BLaER1 treated with 17β-estradiol and CSF1 and Interleukin-3, amounts not matched to agents 10 nM and 100 nM (cell line): Measurements from ENCODE around the gene TNK2.
"Not testable (repeated sequence)": the region's sequence is repeated elsewhere in the genome, so short reads cannot be mapped to it uniquely, and the experiment has no call there.

Experiments
- H3K27ac ChIP-seq, 11 experiments: shearing (Covaris generic); formaldehyde crosslinking; 2 replicates each; pipeline ENCODE4 v1.8.1; 2022
- H3K27me3 ChIP-seq, 11 experiments: shearing (Covaris generic); formaldehyde crosslinking; 2 replicates each; pipeline ENCODE4 v1.8.1; 2022
- H3K36me3 ChIP-seq, 11 experiments: shearing (Covaris generic); formaldehyde crosslinking; 2 replicates each; pipeline ENCODE4 v1.8.1; 2022
- H3K4me1 ChIP-seq, 10 experiments: shearing (Covaris generic); formaldehyde crosslinking; 2 replicates each; pipeline ENCODE4 v1.8.1; 2022
- H3K4me2 ChIP-seq, 11 experiments: shearing (Covaris generic); formaldehyde crosslinking; 2 replicates each; pipeline ENCODE4 v1.8.1; 2022
- H3K4me3 ChIP-seq, 10 experiments: shearing (Covaris generic); formaldehyde crosslinking; 2 replicates each; pipeline ENCODE4 v1.8.1; 2022
- H3K9ac ChIP-seq, 11 experiments: shearing (Covaris generic); formaldehyde crosslinking; 2 replicates each; pipeline ENCODE4 v1.8.1; 2022
- H3K9me3 ChIP-seq, 11 experiments: shearing (Covaris generic); formaldehyde crosslinking; replicated peaks in 1 of 11; 2 replicates each; pipeline ENCODE4 v1.8.1; 2022
- H4K20me1 ChIP-seq, 11 experiments: shearing (Covaris generic); formaldehyde crosslinking; 2 replicates each; pipeline ENCODE4 v1.8.1; 2022
- Cebpa-rat ChIP-seq, 11 experiments: shearing (Covaris generic); IDR thresholded peaks; 2 replicates each; pipeline ENCODE4 v1.8.1; 2022

Gene TNK2

DNA sequence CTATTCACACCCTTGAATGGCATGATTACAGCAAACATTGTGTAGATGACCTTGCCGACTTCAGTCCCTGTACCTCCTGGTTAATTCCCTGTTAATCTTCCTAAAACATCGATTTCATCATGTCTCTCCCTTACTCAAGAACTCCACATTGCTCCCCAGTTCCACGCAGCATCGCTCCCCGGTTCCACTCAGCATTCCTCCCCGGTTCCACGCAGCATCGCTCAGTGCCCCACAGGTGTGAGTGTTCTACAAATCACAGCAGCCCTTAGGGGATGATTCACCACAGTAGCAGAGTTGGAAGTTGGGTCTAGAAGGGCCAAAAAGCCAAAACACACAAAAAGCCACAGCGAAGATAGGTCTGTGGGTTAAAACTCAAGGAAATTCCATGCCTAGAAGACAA lies 8.6 kb upstream of the TNK2 start:
- Histone ChIP-seq H3K4me3 (no peak overlapping the region), H3K9me3 (no peaks in the 10 kb centered on the region), H3K27ac (no peak overlapping the region), H3K4me1 (peaks cover 5 to 24% (median 21%) of the 10 kb centered on the region in 10 experiments), H4K20me1 (no peaks in the 10 kb centered on the region), H3K27me3 (no peaks in the 10 kb centered on the region), H3K9ac (no peak overlapping the region), H3K36me3 (no peaks in the 10 kb centered on the region), H3K4me2 (no peak overlapping the region)
- TF ChIP-seq Cebpa-rat (IDR thresholded peaks at IDR 0.05), result no peak

DNA sequence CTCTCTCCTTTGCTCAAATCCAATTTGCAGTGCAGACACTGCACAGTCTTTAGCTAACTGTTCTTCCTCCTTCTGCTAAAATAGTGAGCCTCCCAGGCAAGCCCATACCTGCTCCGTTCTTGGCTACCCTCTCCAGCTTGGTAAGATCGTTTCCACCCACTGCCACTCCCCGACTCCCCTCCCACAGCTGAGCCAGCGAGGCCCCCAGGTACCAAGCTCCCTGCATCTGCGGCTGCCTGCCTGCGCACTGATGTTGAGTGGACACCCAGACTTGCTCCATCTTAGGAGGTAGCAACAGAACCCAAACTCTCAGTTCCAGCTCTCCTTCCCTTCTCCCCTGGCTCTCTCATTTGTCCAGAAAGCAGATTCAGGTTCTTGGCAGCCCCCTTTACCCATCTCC lies 7.9 kb upstream of the TNK2 start:
- no peak overlapping the region for H3K4me3 ChIP-seq
- no peak overlapping the region for H3K4me2 ChIP-seq
- no peaks in the 10 kb centered on the region for H3K36me3 ChIP-seq
- no peaks in the 10 kb centered on the region for H3K27me3 ChIP-seq
- H3K27ac ChIP-seq, result no peak overlapping the region
- no peaks in the 10 kb centered on the region for H4K20me1 ChIP-seq
- no peak for TF ChIP-seq Cebpa-rat (IDR thresholded peaks at IDR 0.05)
- peaks cover 12 to 31% (median 25%) of the 10 kb centered on the region in 10 experiments for H3K4me1 ChIP-seq
- no peaks in the 10 kb centered on the region for H3K9me3 ChIP-seq
- no peak overlapping the region for H3K9ac ChIP-seq

DNA sequence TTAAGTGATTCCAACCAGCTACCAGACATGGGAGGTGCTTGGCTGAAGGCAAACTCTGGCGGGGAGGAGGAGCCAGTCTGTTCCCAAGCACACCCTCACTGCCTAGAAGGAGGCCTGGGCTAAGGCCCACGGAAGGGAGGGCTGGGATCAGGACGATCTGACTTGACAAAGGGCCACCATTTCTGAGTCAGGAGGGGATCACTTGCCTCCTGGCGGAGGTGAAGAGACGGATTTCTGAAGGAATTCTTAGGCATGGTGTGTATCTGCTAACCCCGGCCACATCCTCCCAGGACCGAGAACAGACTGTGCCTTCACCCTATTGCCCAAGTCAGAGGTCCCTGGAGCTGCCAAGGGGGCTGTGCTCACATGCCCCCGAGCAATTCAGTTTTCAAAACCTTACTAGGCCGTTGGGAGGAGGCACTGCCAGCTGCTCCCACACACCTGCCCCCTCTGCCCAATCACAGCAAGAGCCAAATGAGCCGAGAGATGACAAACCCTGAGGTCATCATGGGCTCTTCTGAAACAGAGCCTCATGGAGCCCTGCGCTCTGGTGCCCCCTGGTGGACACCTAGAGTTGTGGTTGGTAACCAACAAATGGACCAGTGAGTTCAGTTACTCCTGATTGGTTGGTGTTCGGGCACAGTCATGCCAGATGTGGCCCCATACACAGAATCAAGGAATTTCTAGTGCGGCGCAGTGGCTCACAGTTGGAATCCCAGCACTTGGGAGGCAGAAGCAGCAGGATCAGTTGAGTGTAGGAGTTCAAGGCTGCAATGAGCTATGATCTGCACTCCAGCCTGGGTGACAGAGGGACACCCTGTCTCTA lies 6.5 kb upstream of the TNK2 start:
- peak overlapping the region in 9 of 11 experiments; percentile 18 to 54 (median 27); a peak in 13 of 22 replicates for H3K4me2 ChIP-seq
- H3K27me3 ChIP-seq, result no peaks in the 10 kb centered on the region
- H4K20me1 ChIP-seq, result no peaks in the 10 kb centered on the region
- no peak overlapping the region for H3K9ac ChIP-seq
- no peak for TF ChIP-seq Cebpa-rat (IDR thresholded peaks at IDR 0.05)
- H3K27ac ChIP-seq, result peak overlapping the region in 4 of 11 experiments; percentile 6 to 47 (median 15); a peak in 2 of 22 replicates
- peaks cover 21 to 44% (median 37%) of the 10 kb centered on the region in 10 experiments for H3K4me1 ChIP-seq
- no peaks in the 10 kb centered on the region for H3K9me3 ChIP-seq
- no peaks in the 10 kb centered on the region for H3K36me3 ChIP-seq
- H3K4me3 ChIP-seq, result no peak overlapping the region

DNA sequence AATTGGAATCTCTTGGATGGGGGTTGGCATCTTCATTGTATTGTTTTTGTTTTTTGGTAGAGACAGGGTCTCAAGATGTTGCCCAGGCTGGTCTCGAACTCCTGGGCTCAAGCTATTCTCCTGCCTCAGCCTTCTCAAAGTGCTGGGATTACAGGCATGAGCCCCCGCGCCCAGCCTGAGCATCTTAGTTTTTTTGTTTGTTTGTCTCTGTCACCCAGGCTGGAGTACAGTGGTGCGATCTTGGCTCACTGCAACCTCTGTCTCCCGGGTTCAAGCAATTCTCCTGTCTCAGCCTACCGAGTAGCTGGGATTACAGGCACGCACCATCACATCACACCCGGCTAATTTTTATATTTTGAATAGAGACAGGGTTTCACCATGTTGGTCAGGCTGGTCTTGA lies 5.8 kb upstream of the TNK2 start:
- H3K36me3 ChIP-seq, H3K4me2 ChIP-seq, H3K9ac ChIP-seq, H3K9me3 ChIP-seq, H4K20me1 ChIP-seq, H3K4me3 ChIP-seq, H3K27me3 ChIP-seq: not testable (repeated sequence)
- peaks cover 22 to 40% (median 36%) of the 10 kb centered on the region in 10 experiments for H3K4me1 ChIP-seq
- 0 out of 22 replicates have a peak overlapping the region, but pooled peaks of 1 of the 11 experiments have one; percentile 47 for H3K27ac ChIP-seq

DNA sequence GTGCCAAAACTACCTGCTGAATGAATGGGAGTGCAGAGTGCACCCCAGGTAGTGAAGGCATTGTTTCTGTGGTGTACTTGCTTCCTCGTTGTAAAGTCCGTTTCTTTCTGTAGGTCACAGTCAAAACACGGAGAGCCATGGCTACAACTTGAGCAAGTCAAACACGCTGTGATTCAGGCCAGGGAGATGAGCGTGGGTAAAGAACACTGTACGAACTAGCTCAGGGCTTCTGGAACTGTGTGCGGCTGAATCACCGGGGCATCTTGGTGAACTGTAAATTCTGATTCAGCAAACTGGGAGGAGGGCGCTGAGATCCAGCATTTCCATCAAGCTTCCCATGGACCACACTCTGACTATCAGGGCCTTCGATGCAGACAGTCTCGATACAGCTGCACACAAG lies 5.0 kb upstream of the TNK2 start:
- H3K9me3 ChIP-seq, result no peaks in the 10 kb centered on the region
- no peak overlapping the region for H3K27ac ChIP-seq
- H3K36me3 ChIP-seq, result no peaks in the 10 kb centered on the region
- TF ChIP-seq Cebpa-rat (IDR thresholded peaks at IDR 0.05), result no peak
- no peaks in the 10 kb centered on the region for H3K27me3 ChIP-seq
- H3K4me2 ChIP-seq, result no peak overlapping the region
- peaks cover 22 to 42% (median 38%) of the 10 kb centered on the region in 10 experiments for H3K4me1 ChIP-seq
- no peak overlapping the region for H3K9ac ChIP-seq
- peaks cover 0 to 6% (median 2%) of the 10 kb centered on the region in 11 experiments; a peak in 6 of 22 replicates for H4K20me1 ChIP-seq
- no peak overlapping the region for H3K4me3 ChIP-seq

DNA sequence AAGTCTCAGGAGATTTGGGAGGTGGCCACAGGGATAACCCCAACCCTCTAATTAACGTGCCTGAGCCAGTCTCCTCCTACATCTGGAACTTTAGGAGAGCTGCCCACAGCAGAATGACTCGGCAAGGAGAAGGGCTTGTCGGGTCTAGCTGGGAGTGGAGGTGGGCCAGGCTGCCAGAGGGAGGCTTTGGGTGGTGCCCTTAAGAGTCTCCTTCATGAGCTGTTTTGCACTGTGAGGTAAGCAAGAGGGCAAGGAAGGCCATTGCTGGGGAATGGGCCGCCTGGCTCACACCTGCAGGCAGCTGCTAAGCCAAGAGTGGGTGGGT lies 3.6 kb upstream of the TNK2 start:
- peak overlapping the region; percentile 13 to 89 (median 75); a peak in 20 of 22 replicates for H3K4me2 ChIP-seq
- 0 out of 22 replicates have a peak overlapping the region, but pooled peaks of 1 of the 11 experiments have one; percentile 33 for H3K9ac ChIP-seq
- no peaks in the 10 kb centered on the region for H3K27me3 ChIP-seq
- peaks cover 0 to 19% (median 10%) of the 10 kb centered on the region in 11 experiments; a peak in 11 of 22 replicates for H4K20me1 ChIP-seq
- no peaks in the 10 kb centered on the region for H3K9me3 ChIP-seq
- peaks cover 35 to 57% (median 52%) of the 10 kb centered on the region in 10 experiments for H3K4me1 ChIP-seq
- H3K27ac ChIP-seq, result peak overlapping the region in 1 of 11 experiments; percentile 1; a peak in 2 of 22 replicates
- no peak overlapping the region for H3K4me3 ChIP-seq
- TF ChIP-seq Cebpa-rat (IDR thresholded peaks at IDR 0.05), result no peak
- H3K36me3 ChIP-seq, result no peaks in the 10 kb centered on the region

DNA sequence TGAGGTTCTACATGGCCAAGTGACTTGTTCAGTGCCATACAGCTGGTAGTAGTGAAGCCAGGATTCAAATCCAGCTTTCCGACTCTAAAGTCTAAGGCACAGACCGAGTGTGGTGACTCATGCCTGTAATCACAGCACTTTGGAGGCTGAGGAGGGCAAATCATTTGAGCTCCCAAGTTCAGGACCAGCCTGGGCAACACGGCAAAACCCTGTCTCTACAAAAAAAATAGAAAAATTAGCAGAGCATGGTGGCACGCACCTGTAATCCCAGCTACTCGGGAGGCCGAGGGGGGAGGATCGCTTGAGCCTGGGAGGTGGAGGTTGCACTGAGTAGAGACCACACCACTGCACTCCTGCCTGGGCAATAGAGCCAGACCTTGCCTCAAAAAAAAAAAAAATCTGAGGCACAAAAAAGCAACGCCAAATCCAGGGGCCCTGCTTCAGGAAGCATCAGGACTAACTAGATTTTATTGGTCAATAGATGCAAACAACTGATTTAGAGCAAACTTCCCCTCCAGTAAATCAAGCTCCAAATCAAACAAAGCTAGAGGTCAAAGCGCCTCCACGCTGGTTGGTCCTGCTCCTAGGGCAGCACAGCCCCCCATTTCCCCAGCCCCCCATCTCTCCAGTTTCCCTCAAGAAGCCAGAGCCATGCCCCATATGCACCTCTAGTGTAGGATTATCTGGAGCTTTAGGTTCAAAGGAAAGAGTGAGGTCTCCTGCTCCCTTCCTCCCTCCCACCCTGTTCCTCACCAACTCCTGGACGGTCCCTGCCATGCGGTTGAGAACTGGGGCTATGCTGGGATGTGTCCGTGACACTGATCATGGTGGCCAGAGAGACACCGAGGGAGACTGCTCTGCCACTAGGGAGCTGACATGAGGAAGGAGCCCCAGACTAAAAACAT lies 2.9 kb upstream of the TNK2 start:
- 0 out of 22 replicates have a peak overlapping the region, but pooled peaks of 1 of the 11 experiments have one; percentile 33 for H3K9ac ChIP-seq

DNA sequence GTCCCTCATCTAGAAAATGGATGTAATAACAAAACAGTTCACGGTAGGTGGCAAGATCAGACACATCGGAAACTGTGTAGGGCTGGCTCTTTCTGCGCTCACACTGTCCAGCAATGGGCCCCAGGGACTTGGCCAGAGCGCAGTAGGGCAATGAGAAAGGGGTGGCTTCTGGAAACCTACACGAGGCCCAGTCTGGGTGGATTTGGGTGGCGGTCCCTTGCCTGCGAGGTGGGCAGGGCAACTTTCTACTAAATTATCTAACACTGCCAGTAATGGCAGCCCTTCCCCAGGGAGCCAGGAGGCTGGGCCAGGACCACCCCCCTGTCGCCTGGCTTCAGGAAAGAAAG lies 2.1 kb upstream of the TNK2 start:
- H3K27ac ChIP-seq, result peak overlapping the region in 5 of 11 experiments; percentile 64 to 88 (median 71); a peak in 4 of 22 replicates

More for the DNA sequence above, 2.9 kb upstream of the TNK2 start:
- Histone ChIP-seq H3K27me3 (no peaks in the 10 kb centered on the region), H3K4me1 (peaks cover 41 to 63% (median 59%) of the 10 kb centered on the region in 10 experiments), H3K27ac (no peak overlapping the region; a peak in 2 of 22 replicates), H3K36me3 (no peaks in the 10 kb centered on the region), H3K4me2 (peak overlapping the region; percentile 13 to 89 (median 75); a peak in 20 of 22 replicates), H4K20me1 (peaks cover 0 to 19% (median 10%) of the 10 kb centered on the region in 11 experiments; a peak in 11 of 22 replicates), H3K4me3 (no peak overlapping the region), H3K9me3 (no peaks in the 10 kb centered on the region)
- TF ChIP-seq Cebpa-rat (IDR thresholded peaks at IDR 0.05), result no peak

More for the DNA sequence above, 2.1 kb upstream of the TNK2 start:
- no peak for TF ChIP-seq Cebpa-rat (IDR thresholded peaks at IDR 0.05)
- Histone ChIP-seq H3K27me3 (no peaks in the 10 kb centered on the region), H3K36me3 (no peaks in the 10 kb centered on the region), H3K9ac (peak overlapping the region in 6 of 11 experiments; percentile 69 to 87 (median 82); a peak in 7 of 22 replicates), H3K9me3 (no peaks in the 10 kb centered on the region), H3K4me2 (peak overlapping the region; percentile 68 to 91 (median 83)), H4K20me1 (peaks cover 0 to 19% (median 10%) of the 10 kb centered on the region in 11 experiments; a peak in 11 of 22 replicates), H3K4me3 (peak overlapping the region in 1 of 10 experiments; percentile 82; a peak in 1 of 20 replicates), H3K4me1 (peaks cover 49 to 71% (median 67%) of the 10 kb centered on the region in 10 experiments)
